Keratinocyte (primary cell): Measurements from ENCODE around the gene CFC1B.
"Not testable (repeated sequence)": the region's sequence is repeated elsewhere in the genome, so short reads cannot be mapped to it uniquely, and the experiment has no call there.

Source experiments
- CTCF ChIP-seq, 3 experiments: IDR thresholded peaks in 1 of 3; conservative IDR thresholded peaks in 1 of 3; optimal IDR thresholded peaks in 1 of 3; 2 replicates in 2 of 3; 3 replicates in 1 of 3; pipeline versions ENCODE3 to v1.5.1; 2011; ENCODE audit warnings: low read length in 3 of 3, mild to moderate bottlenecking in 3 of 3, moderate library complexity in 2 of 3, control low read depth in 1 of 3, inconsistent platforms in 1 of 3; ENCODE audit not compliant: insufficient read depth in 2 of 3; ENCODE audit errors: extremely low read depth in 1 of 3
- EZH2 ChIP-seq: IDR thresholded peaks from one replicate; pipeline ENCODE4 v1.6.1; 2012; ENCODE audit warnings: inconsistent platforms, mild to moderate bottlenecking, low read length, moderate library complexity

- not testable (repeated sequence) for TF ChIP-seq CTCF (optimal IDR thresholded peaks at IDR 0.05 in 1 of 3, IDR thresholded peaks at IDR 0.05 in 1 of 3, conservative IDR thresholded peaks at IDR 0.05 in 1 of 3; ENCODE audit: extremely low read depth in 1 of 3, insufficient read depth in 2 of 3, low read length in 3 of 3); EZH2
Measured at GRCh38 chr2:130549475-130549874, 28.5 kb downstream of the CFC1B start.
